Hepatocyte (in vitro differentiated cells): ENCODE results near the gene CUL1. TPM values are rescaled to one million over a fixed set of nuclear protein-coding genes. Genes with fewer than 3 reads are reported as not detected.

Source experiments
- DNase-seq: peaks from one replicate; pipeline ENCODE4 v3.0.0-alpha.2; 2016; ENCODE audit warnings: low spot score
- H2AFZ ChIP-seq: fragments of 200-600 bp; sonication (generic); 2 replicates; pipeline ENCODE4 v1.6.0; 2016; ENCODE audit warnings: antibody characterized with exemption, mild to moderate bottlenecking
- H3K27ac ChIP-seq: fragments of 200-600 bp; sonication (generic); 2 replicates; pipeline ENCODE4 v1.5.1; 2016; ENCODE audit warnings: mild to moderate bottlenecking
- H3K27me3 ChIP-seq: fragments of 200-600 bp; sonication (generic); 2 replicates; pipeline ENCODE4 v1.6.1; 2016
- H3K36me3 ChIP-seq: fragments of 200-600 bp; sonication (generic); replicated peaks from 2 replicates; pipeline ENCODE4 v1.5.1; 2016; ENCODE audit warnings: low read depth; ENCODE audit not compliant: insufficient read depth
- H3K4me1 ChIP-seq: fragments of 200-600 bp; sonication (generic); 2 replicates; pipeline ENCODE4 v1.5.1; 2016; ENCODE audit warnings: mild to moderate bottlenecking, moderate library complexity; ENCODE audit not compliant: insufficient read depth
- H3K4me2 ChIP-seq: fragments of 200-600 bp; sonication (generic); 2 replicates; pipeline ENCODE4 v1.6.0; 2016
- H3K4me3 ChIP-seq: fragments of 200-600 bp; sonication (generic); 2 replicates; pipeline ENCODE4 v1.5.1; 2016; ENCODE audit warnings: mild to moderate bottlenecking
- H3K79me2 ChIP-seq: fragments of 200-600 bp; sonication (generic); 2 replicates; pipeline ENCODE4 v1.6.0; 2017; ENCODE audit warnings: mild to moderate bottlenecking
- H3K9me2 ChIP-seq: fragments of 200-600 bp; sonication (generic); replicated peaks from 2 replicates; pipeline ENCODE4 v1.6.0; 2017; ENCODE audit warnings: mild to moderate bottlenecking; ENCODE audit not compliant: insufficient read depth
- H3K9me3 ChIP-seq: fragments of 200-600 bp; sonication (generic); 2 replicates; pipeline ENCODE4 v1.5.1; 2016; ENCODE audit warnings: low read depth, mild to moderate bottlenecking
- H4K20me1 ChIP-seq: fragments of 200-600 bp; sonication (generic); 2 replicates; pipeline ENCODE4 v1.6.0; 2016; ENCODE audit warnings: mild to moderate bottlenecking; ENCODE audit not compliant: insufficient read depth, poor library complexity, severe bottlenecking
- EZH2 ChIP-seq: fragments of 200-600 bp; sonication (generic); IDR thresholded peaks from 2 replicates; pipeline ENCODE4 v1.6.1; 2016; ENCODE audit warnings: antibody characterized with exemption, mild to moderate bottlenecking, borderline replicate concordance
- EZH2phosphoT487 ChIP-seq: fragments of 200-600 bp; sonication (generic); IDR thresholded peaks from one replicate; pipeline ENCODE4 v1.6.1; 2018; ENCODE audit warnings: antibody characterized with exemption, mild to moderate bottlenecking, low read depth, moderate library complexity; ENCODE audit not compliant: unreplicated experiment, severe bottlenecking
- WGBS: methylation state at CpG from one replicate; pipeline ENCODE4 v1.1.6; 2016; ENCODE audit warnings: low lambda C conversion rate; ENCODE audit errors: missing lambda C conversion rate; 5-methylcytosine and 5-hydroxymethylcytosine counted together
- polyA plus RNA-seq: library from polyadenylated mRNA; unstranded; fragments of >200 nt; fragmentation: Nextera tagmentation; extraction: Ambion mirVana; gene quantifications from 2 replicates; pipeline ENCODE4 v1.2.1, GENCODE V29; 2016
- total RNA-seq: library from RNA; depleted of rRNA; stranded (reverse); fragments of >200 nt; gene quantifications from 2 replicates; pipeline ENCODE4 v1.2.3, GENCODE V29; 2014
- TF ChIP-seq, protein P1 (sequence below): fragments of 200-600 bp; sonication (generic); IDR thresholded peaks from 2 replicates; pipeline ENCODE4 v1.5.1; 2016; ENCODE audit warnings: antibody characterized with exemption, mild to moderate bottlenecking; ENCODE audit not compliant: poor library complexity

Gene CUL1
- total and polyA plus RNA-seq, 2 experiments from 2014 or later, result 56.7 to 68.4 TPM

DNA sequence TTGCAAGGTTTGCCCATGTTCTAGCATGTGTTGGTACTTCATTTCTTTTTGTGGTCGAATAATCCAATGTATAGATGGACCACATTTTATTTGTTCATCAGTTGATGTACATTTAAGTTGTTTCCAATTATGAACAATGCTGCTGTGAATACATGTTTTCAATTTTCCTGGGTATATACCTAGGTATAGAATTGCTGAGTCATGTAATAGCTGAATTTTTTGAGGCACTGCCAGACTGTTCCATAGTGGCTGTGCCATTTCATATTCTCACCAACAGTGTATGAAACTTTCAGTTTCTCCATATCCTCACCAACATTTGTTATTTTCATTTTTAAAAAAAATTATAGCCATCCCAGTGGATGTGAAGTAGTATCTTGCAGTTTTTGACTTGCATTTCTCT is 94.9 kb downstream of the CUL1 start:
- H3K36me3 ChIP-seq, result peaks cover 4% of the 10 kb centered on the region

DNA sequence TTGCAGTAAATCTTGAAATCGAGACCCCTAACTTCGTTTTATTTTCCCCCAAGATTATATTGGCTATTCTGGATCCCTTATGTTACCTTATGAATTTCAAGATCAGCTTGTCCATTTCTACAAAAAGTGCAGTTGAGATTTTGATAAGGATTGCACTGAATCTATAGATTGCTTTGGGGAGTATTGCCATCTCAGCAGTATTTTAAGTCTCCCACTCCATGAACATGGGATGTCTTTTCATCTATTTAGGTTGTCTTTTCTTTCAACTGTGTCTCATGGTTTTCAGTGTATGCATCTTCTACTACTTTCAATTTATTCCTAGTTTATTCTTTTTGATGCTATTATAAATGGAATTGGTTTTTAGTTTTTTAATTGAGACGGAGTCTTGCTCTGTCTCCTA is 95.8 kb downstream of the CUL1 start:
- H3K4me1 ChIP-seq, result no peaks in the 10 kb centered on the region
- H2AFZ ChIP-seq, result no peak overlapping the region
- DNase-seq, result no peak
- no peaks in the 10 kb centered on the region for H3K79me2 ChIP-seq
- no peaks in the 10 kb centered on the region for H3K27me3 ChIP-seq
- TF ChIP-seq EZH2phosphoT487 (no peak), EZH2 (no peak)
- TF ChIP-seq, protein P1, sequence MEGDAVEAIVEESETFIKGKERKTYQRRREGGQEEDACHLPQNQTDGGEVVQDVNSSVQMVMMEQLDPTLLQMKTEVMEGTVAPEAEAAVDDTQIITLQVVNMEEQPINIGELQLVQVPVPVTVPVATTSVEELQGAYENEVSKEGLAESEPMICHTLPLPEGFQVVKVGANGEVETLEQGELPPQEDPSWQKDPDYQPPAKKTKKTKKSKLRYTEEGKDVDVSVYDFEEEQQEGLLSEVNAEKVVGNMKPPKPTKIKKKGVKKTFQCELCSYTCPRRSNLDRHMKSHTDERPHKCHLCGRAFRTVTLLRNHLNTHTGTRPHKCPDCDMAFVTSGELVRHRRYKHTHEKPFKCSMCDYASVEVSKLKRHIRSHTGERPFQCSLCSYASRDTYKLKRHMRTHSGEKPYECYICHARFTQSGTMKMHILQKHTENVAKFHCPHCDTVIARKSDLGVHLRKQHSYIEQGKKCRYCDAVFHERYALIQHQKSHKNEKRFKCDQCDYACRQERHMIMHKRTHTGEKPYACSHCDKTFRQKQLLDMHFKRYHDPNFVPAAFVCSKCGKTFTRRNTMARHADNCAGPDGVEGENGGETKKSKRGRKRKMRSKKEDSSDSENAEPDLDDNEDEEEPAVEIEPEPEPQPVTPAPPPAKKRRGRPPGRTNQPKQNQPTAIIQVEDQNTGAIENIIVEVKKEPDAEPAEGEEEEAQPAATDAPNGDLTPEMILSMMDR, result no peak
- no peak overlapping the region for H3K27ac ChIP-seq
- 100% methylated on average over 3 of the region's 3 CpGs for WGBS
- H3K9me3 ChIP-seq, result no peaks in the 10 kb centered on the region
- no peak overlapping the region for H3K4me2 ChIP-seq
- H4K20me1 ChIP-seq, result no peaks in the 10 kb centered on the region
- H3K36me3 ChIP-seq, result peaks cover 4% of the 10 kb centered on the region
- no peak overlapping the region for H3K4me3 ChIP-seq
- no peaks in the 10 kb centered on the region for H3K9me2 ChIP-seq

More for the DNA sequence above, 94.9 kb downstream of the CUL1 start:
- no peaks in the 10 kb centered on the region for H3K9me3 ChIP-seq
- H3K27ac ChIP-seq, result no peak overlapping the region
- TF ChIP-seq, protein P1, result no peak
- TF ChIP-seq EZH2 (no peak), EZH2phosphoT487 (no peak)
- no peaks in the 10 kb centered on the region for H3K9me2 ChIP-seq
- no peaks in the 10 kb centered on the region for H3K27me3 ChIP-seq
- 100% methylated on average over 1 of the region's 1 CpG for WGBS
- H4K20me1 ChIP-seq, result no peaks in the 10 kb centered on the region
- no peaks in the 10 kb centered on the region for H3K79me2 ChIP-seq
- H3K4me3 ChIP-seq, result no peak overlapping the region
- no peak overlapping the region for H2AFZ ChIP-seq
- no peak for DNase-seq
- no peaks in the 10 kb centered on the region for H3K4me1 ChIP-seq
- H3K4me2 ChIP-seq, result no peak overlapping the region

DNA sequence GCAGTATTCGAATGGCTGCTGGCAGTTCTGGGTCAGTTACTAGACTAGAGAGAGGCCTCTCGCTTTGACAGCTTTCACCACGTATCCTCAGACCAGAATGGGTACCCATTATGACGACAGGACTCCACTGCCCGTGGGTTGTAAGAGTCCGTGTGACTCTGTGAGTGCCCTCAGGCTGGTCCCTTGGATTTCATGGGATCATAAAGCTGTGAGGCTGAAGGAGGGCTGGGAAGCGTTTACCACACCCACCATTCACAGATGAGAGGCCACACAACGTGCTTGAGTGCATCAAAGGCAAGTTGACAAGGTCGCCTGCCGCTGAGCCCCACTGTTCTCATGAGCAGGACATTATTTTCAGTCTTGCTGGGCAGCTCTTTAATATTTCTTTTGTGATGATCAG is 98.1 kb downstream of the CUL1 start:
- no peaks in the 10 kb centered on the region for H3K4me1 ChIP-seq
- TF ChIP-seq EZH2phosphoT487, result no peak
- TF ChIP-seq EZH2, result no peak
- TF ChIP-seq, protein P1, result no peak
- H3K4me3 ChIP-seq, result no peak overlapping the region
- no peaks in the 10 kb centered on the region for H3K9me3 ChIP-seq
- no peaks in the 10 kb centered on the region for H4K20me1 ChIP-seq
- DNase-seq, result no peak
- H3K4me2 ChIP-seq, result no peak overlapping the region
- peaks cover 7% of the 10 kb centered on the region for H3K36me3 ChIP-seq
- H3K27ac ChIP-seq, result no peak overlapping the region
- H3K27me3 ChIP-seq, result no peaks in the 10 kb centered on the region
- WGBS, result 72% methylated on average over 10 of the region's 10 CpGs
- no peak overlapping the region for H2AFZ ChIP-seq
- H3K79me2 ChIP-seq, result no peaks in the 10 kb centered on the region
- no peaks in the 10 kb centered on the region for H3K9me2 ChIP-seq
